GM18507 (cell line): ENCODE measurements around the gene RAB11FIP3.
"Not testable (repeated sequence)": the region's sequence is repeated elsewhere in the genome, so short reads cannot be mapped to it uniquely, and the experiment has no call there.

Experiments
- DNase-seq: peaks from one replicate; pipeline ENCODE4 v3.0.0; 2011; ENCODE audit warnings: low read depth; ENCODE audit not compliant: insufficient read length; ENCODE audit errors: extremely low spot score
- FAIRE-seq: peaks from 2 replicates; lab custom pipeline; 2011; peaks lifted over from hg19 to GRCh38; lab: Jason Lieb, UNC

RAB11FIP3 gene

DNA sequence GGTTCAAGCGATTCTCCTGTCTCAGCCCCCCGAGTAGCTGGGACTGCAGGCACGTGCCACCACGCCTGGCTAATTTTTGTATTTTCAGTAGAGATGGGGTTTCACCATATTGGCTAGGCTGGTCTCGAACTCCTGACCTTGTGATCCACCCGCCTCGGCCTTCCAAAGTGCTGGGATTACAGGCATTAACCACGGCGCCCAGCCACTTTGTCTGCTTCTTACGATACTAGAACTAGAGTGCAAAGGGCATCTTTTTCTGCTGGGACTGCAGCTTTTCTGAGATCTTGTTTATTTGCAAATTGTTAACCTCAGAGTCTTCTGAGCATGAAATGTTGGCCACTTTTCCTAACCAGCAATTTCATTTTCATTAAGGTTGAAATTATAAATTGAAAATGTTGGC is 52.8 kb downstream of the RAB11FIP3 start:
- DNase-seq, FAIRE-seq: not testable (repeated sequence)

DNA sequence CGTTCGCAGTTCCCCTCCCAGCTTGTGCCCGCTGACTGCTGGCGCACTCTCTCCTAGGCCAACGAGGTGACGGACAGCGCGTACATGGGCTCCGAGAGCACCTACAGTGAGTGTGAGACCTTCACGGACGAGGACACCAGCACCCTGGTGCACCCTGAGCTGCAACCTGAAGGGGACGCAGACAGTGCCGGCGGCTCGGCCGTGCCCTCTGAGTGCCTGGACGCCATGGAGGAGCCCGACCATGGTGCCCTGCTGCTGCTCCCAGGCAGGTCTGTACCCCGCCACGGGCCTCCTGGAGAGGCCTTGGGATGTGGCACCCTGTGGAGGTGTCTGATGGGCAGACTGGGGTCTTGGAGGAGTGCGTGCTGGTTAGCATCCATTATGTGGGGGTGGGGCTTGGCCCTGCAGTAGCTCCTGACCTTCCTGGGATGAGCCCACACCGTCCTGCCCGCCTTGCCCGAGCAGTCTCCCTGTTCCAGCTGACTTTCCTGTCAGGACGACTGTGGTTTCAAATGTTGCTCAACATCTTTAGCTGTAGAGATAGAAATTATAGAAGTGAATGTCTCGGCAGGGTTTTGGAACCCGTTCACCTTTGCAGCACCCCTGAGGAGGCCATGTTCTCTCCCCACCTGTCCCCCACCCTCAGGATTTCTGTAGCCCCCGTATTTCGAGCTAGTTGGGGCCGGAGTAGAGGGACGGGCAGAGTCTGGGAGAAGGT is 57.2 kb downstream of the RAB11FIP3 start:
- FAIRE-seq: no peak
- DNase-seq: no peak

DNA sequence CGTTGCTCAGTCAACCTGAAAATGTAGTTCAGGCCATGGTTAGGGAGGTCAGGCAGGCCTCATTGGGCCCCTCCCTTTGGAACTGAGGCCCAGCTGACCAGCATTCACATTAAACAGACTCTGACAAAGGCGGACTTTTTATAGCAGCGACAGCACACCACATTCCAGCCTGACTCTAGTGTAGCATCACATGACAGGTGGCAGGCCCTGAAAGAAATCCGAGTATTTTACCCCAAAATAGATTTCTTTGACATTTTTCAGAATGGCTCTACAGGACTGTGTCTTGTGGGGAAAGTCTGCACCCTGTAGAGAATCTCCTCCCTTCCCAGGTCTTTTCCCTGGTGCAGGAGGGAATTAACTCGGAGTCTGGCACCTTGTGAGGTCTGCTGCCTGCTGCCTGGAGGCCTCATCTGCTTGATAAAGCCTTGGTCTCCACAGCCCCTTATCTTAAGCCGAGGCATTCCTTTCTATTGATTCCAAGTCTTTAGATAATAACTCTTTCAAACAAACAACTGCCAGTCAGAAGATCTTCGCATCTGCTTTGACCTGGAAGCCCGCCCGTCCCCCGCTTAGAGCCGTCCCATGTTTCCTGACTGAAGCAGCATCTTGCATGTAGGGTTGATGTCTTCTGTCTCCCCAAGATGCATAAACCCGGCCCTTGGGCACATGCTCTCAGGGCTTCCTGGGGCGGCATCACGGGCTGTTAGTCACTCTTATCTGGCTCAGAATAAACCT is 58.1 kb downstream of the RAB11FIP3 start:
- DNase-seq: no peak
- FAIRE-seq: no peak

GRCh38 chr16:489606-490005 is 64.2 kb downstream of the RAB11FIP3 start:
- FAIRE-seq: no peak
- no peak for DNase-seq

- no peak for FAIRE-seq
- no peak for DNase-seq
These were observed 65.3 kb downstream of the RAB11FIP3 start for GRCh38 chr16:490768-491167.

GRCh38 chr16:491220-491919 is 65.9 kb downstream of the RAB11FIP3 start:
- no peak for DNase-seq
- no peak for FAIRE-seq

DNA sequence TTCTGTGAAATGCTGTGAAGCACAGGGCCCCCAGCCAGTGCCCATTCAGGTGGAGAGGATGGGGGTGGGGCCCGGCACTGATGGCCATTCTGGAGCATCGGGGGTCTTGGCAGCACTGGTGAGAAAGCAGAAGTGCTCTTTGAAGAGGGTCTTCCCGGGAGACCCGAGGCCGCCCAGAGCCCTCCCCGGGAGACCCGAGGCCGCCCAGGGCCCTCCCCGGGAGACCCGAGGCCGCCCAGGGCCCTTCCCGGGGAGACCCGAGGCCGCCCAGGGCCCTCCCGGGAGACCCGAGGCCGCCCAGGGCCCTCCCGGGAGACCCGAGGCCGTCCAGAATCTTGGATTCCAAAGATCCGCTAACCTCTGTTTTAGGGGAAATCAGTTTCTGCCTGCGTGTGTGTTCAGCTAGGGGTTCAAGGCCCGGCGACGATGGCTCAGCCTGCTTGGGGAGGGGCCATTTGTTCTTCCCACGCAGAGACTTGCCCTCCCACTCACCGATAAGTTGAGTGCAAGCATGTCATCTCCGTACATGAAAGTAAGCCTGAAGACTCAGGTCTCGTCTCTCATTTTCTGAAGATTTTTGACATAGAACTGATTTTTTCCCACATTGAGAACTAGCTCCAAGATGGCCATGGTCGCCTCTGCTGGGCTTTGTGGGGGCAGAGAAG is 66.9 kb downstream of the RAB11FIP3 start:
- DNase-seq (no peak), FAIRE-seq (no peak)

- not testable (repeated sequence) for DNase-seq, FAIRE-seq
These were observed 69.2 kb downstream of the RAB11FIP3 start for GRCh38 chr16:494676-495075.

DNA sequence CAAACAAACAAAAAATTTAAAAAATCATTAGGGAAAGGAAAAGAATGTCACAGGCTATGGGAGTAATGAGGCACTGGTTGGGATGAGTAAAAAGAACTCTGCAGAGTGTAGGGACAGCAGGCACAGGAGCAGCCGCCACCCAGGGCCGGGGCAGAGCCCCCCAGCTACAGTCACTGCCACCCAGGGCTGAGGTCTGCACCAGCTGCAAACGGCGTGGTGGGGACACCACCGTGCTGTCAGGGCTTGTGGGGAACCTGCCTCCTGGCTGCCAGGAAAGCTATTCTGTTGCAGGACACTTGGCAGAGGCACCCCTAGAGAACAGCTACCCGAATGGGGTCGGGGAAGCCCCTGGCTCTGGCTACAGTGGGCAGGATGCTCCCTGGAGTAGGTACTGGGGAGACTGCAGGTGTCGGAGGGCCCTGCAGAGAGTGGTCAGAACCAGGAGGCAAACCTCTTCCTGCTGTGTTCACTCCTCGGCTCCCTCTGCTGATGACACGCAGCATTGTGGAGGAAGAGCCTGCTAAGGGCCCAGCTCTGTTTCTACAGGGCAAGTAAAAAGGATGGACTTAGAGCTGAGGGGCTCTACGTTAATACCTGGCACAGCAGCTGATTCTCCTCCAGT is 69.8 kb downstream of the RAB11FIP3 start:
- DNase-seq (peak; percentile 33), FAIRE-seq (no peak)

GRCh38 chr16:496097-496886 is 70.8 kb downstream of the RAB11FIP3 start:
- DNase-seq (no peak), FAIRE-seq (no peak)

DNA sequence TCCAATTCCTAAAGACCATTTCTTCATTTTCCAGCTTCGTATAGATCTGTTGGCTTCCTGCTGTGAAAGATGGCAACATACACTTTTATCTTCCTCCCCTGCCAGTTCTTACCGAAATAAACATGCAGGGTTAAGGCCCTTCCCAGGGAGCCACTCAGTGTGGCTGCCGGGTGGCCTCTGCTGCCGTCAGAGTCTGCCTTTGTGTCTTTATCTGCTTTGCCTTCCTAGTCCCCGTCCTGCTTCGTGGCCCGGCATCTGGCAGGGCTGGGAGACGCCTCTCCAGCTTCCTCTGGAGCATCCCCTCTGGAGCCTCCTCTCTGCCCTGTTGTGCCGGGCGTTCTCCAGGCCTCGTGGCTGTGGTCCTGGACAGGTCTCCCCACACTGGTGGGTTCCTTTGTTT is 71.8 kb downstream of the RAB11FIP3 start:
- no peak for FAIRE-seq
- no peak for DNase-seq

- no peak for FAIRE-seq
- DNase-seq: no peak
These were observed 74.5 kb downstream of the RAB11FIP3 start for GRCh38 chr16:499924-500323.

GRCh38 chr16:500709-501108 is 75.3 kb downstream of the RAB11FIP3 start:
- no peak for DNase-seq
- FAIRE-seq: no peak

DNA sequence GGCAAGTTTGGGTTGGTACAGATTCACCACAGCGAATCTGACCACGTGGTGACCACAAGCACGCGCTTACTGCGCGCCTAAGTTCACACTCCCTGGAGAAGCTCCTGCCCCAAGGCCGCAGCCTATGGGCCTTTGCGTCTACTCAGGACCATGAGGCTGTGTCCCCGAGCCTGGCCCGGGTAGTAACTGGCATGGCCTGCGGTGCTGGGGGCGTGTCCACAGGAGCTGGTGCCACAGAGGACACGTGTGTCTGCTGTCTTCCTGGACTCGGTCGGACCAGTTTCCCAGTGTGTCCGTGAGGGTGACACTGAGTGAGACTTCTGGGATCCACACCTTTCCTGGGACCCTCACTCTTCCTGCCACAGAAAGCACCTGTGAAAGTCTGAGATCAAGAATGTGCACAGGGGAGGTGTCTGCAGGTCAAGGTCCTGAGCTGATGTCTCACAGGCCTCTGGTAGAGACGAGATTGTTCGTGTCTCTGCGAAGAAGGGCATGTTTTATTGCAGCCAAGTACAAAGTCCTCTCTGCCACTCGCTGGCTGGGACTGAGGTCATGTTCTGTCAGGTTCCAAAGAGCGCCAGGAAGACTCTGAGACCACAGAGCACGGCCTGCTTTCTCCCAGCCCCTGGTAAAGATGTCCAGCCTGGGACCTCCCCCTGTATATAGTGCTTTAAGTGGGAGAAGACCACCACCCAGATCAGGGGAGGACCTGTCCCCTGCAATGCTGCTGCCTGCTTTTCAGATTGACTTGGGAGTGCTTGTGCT is 76.9 kb downstream of the RAB11FIP3 start:
- DNase-seq (no peak), FAIRE-seq (no peak)

- DNase-seq (no peak), FAIRE-seq (no peak)
These were observed 78.0 kb downstream of the RAB11FIP3 start for GRCh38 chr16:503150-504071.

DNA sequence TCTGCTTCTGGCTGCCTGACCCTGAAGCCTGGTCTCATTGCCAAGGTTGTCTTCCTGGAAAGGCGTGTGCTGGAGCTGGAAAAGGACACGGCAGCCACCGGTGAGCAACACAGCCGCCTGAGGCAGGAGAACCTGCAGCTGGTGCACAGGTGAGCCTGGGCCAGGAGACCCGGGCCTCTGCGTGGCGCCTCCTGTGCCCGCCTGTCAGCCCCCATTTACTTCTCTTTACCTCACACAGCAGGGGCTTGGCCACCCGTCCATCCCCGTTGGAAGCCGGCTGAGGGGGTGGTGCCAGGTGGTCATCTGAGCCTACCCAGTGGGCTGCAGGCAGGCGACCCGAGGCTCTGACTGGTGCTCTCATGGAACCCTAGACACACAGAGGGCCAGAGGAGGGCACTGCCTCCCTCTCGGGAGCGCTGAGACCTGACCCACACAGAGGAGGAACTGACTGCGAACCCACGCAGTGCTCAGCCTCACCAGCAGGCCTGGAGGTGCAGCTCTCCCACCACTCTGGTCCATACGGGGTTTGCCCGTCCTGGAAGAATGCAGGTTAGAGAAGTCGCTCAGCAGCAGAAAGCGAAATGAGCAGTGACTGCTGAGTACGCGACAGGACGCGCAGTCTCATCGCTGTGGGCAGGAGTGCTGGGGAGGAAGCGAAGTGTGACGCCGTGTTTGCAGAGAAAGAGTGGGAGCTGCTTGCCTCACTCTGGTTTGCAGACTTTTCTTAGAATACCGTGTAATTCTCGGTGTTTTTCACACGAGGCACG is 80.2 kb downstream of the RAB11FIP3 start:
- FAIRE-seq (no peak), DNase-seq (no peak)

DNA sequence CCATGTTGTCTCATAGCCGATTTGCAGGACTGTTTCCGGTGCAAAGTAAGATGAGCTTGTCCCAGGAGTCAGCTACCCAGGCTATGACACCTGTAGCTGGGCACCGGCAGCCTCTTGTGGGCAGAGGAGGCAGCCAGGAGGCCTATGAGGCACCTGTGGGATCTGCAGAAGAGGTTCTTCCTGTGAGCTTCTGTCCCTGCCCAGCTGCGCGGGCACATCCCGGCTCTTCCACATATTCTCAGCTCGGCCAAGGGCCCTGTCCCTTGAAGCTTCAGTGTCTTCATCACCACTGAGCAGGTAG is 80.7 kb downstream of the RAB11FIP3 start:
- DNase-seq: no peak

More for the DNA sequence above, 80.7 kb downstream of the RAB11FIP3 start:
- no peak for FAIRE-seq
